CD14-positive monocyte (primary cell): ENCODE results near the gene TNIK. TPM values are rescaled to one million over a fixed set of nuclear protein-coding genes. Genes with fewer than 3 reads are reported as not detected.

Source experiments
- DNase-seq, 3 donors: peaks; one replicate each; pipeline ENCODE4 v3.0.0-alpha.2; 2011 to 2022
- H2AFZ ChIP-seq: 2 replicates; pipeline ENCODE4 v1.6.0; 2012; ENCODE audit warnings: mild to moderate bottlenecking, low read depth, low read length, inconsistent platforms; ENCODE audit not compliant: insufficient read depth, poor library complexity, severe bottlenecking
- H3K27ac ChIP-seq, 2 donors: 1 replicate in 1 of 2; 2 replicates in 1 of 2; pipeline ENCODE4 v1.5.1; 2012 to 2013; ENCODE audit warnings: low read length in 2 of 2, control low read depth in 1 of 2, inconsistent platforms in 1 of 2, low read depth in 1 of 2, mild to moderate bottlenecking in 1 of 2
- H3K27me3 ChIP-seq, 2 donors: one replicate each; pipeline versions ENCODE4 v1.6.0 to v1.6.1; 2011 to 2013; ENCODE audit warnings: low read length in 2 of 2; ENCODE audit not compliant: control insufficient read depth in 2 of 2, insufficient read depth in 2 of 2
- H3K36me3 ChIP-seq, 2 donors: replicated peaks in 1 of 2; 1 replicate in 1 of 2; 2 replicates in 1 of 2; pipeline versions ENCODE4 v1.5.1 to v1.6.1; 2012 to 2013; ENCODE audit warnings: low read length in 2 of 2, control low read depth in 1 of 2, inconsistent platforms in 1 of 2, mild to moderate bottlenecking in 1 of 2; ENCODE audit not compliant: insufficient read depth in 2 of 2, control insufficient read depth in 1 of 2
- H3K4me1 ChIP-seq, 2 donors: 1 replicate in 1 of 2; 2 replicates in 1 of 2; pipeline versions ENCODE4 v1.5.1 to v1.6.1; 2012 to 2013; ENCODE audit warnings: low read length in 2 of 2, control low read depth in 1 of 2, inconsistent platforms in 1 of 2, mild to moderate bottlenecking in 1 of 2, moderate library complexity in 1 of 2; ENCODE audit not compliant: insufficient read depth in 2 of 2, control insufficient read depth in 1 of 2
- H3K4me2 ChIP-seq: replicated peaks from 2 replicates; pipeline ENCODE3; 2012; ENCODE audit warnings: low read length, moderate library complexity, mild to moderate bottlenecking; ENCODE audit not compliant: poor library complexity, severe bottlenecking; ENCODE audit errors: extremely low read depth
- H3K4me3 ChIP-seq, 3 experiments: fragments of 200-600 bp in 1 of 3; sonication (generic) in 1 of 3; replicated peaks in 1 of 3; 1 replicate in 2 of 3; 2 replicates in 1 of 3; pipeline ENCODE4 v1.5.1; 2011 to 2013; ENCODE audit warnings: low read length in 3 of 3, mild to moderate bottlenecking in 3 of 3, control low read depth in 2 of 3, low read depth in 2 of 3, inconsistent platforms in 1 of 3, moderate library complexity in 1 of 3
- H3K79me2 ChIP-seq: 2 replicates; pipeline ENCODE4 v1.6.0; 2012; ENCODE audit warnings: mild to moderate bottlenecking, control low read depth, inconsistent platforms, low read length, moderate library complexity; ENCODE audit not compliant: insufficient read depth
- H3K9ac ChIP-seq: 2 replicates; pipeline ENCODE4 v1.6.0; 2017; ENCODE audit warnings: low read length, mild to moderate bottlenecking; ENCODE audit not compliant: insufficient read depth, poor library complexity, severe bottlenecking
- H3K9me3 ChIP-seq, 2 donors: replicated peaks in 1 of 2; 1 replicate in 1 of 2; 2 replicates in 1 of 2; pipeline versions ENCODE4 v1.5.1 to v1.6.1; 2012 to 2013; ENCODE audit warnings: low read length in 2 of 2, control low read depth in 1 of 2; ENCODE audit not compliant: control insufficient read depth in 1 of 2, insufficient read depth in 1 of 2
- H4K20me1 ChIP-seq: 2 replicates; pipeline ENCODE4 v1.6.0; 2012; ENCODE audit warnings: mild to moderate bottlenecking, low read length, control low read depth, moderate library complexity; ENCODE audit not compliant: insufficient read depth
- H3K27ac Mint-ChIP-seq, 7 donors: one replicate each; pipeline ENCODE4 v1.8.0; 2020; ENCODE audit warnings: mild to moderate bottlenecking in 7 of 7, mixed read lengths in 7 of 7, moderate library complexity in 6 of 7, inconsistent platforms in 2 of 7
- H3K27me3 Mint-ChIP-seq, 3 donors: one replicate each; pipeline ENCODE4 v1.8.0; 2021 to 2022; ENCODE audit warnings: low read depth in 3 of 3, mild to moderate bottlenecking in 3 of 3, mixed read lengths in 3 of 3, moderate library complexity in 3 of 3, inconsistent platforms in 1 of 3
- H3K36me3 Mint-ChIP-seq, 2 donors: one replicate each; pipeline ENCODE4 v1.8.0; 2020; ENCODE audit warnings: mixed read lengths in 2 of 2, inconsistent platforms in 1 of 2, mild to moderate bottlenecking in 1 of 2
- H3K4me1 Mint-ChIP-seq: one replicate; pipeline ENCODE4 v1.8.0; 2020; ENCODE audit warnings: mild to moderate bottlenecking, mixed read lengths
- H3K4me3 Mint-ChIP-seq, 2 donors: one replicate each; pipeline ENCODE4 v1.8.0; 2020; ENCODE audit warnings: mild to moderate bottlenecking in 2 of 2, mixed read lengths in 2 of 2, moderate library complexity in 1 of 2
- H3K9me3 Mint-ChIP-seq, 7 donors: one replicate each; pipeline ENCODE4 v1.8.0; 2020 to 2022; ENCODE audit warnings: mixed read lengths in 7 of 7, mild to moderate bottlenecking in 6 of 7, moderate library complexity in 6 of 7, inconsistent platforms in 2 of 7
- WGBS: methylation state at CpG from one replicate; pipeline ENCODE4 v1.1.5; 2013; ENCODE audit warnings: missing lambda C conversion rate; ENCODE audit not compliant: insufficient coverage; 5-methylcytosine and 5-hydroxymethylcytosine counted together
- intact Hi-C, 2 donors: fragments of 100-400 bp; cut with micrococcal nuclease; formaldehyde crosslinking; loops; one replicate each; pipeline versions ENCODE4 v1.15.0 to v1.15.1; 2023
- polyA plus RNA-seq, 3 donors: library from polyadenylated mRNA; depleted of rRNA in 1 of 3; unstranded in 2 of 3; stranded (reverse) in 1 of 3; fragments of 300-500 nt in 2 of 3; fragments of >200 nt in 1 of 3; fragmentation: Illumina TruSeq in 2 of 3; gene quantifications; 1 replicate in 2 of 3; 2 replicates in 1 of 3; pipeline ENCODE4 v1.2.3, GENCODE V29; 2012 to 2021
- TF ChIP-seq, protein P1 (sequence below): fragments of 200-600 bp; IDR thresholded peaks from one replicate; pipeline ENCODE4 v1.8.0; 2022; ENCODE audit warnings: antibody characterized with exemption, mild to moderate bottlenecking

Gene TNIK
- polyA plus RNA-seq, 3 donors = 0.36 to 1.8 (median 0.75) TPM

- no peak for DNase-seq
- TF ChIP-seq, protein P1, sequence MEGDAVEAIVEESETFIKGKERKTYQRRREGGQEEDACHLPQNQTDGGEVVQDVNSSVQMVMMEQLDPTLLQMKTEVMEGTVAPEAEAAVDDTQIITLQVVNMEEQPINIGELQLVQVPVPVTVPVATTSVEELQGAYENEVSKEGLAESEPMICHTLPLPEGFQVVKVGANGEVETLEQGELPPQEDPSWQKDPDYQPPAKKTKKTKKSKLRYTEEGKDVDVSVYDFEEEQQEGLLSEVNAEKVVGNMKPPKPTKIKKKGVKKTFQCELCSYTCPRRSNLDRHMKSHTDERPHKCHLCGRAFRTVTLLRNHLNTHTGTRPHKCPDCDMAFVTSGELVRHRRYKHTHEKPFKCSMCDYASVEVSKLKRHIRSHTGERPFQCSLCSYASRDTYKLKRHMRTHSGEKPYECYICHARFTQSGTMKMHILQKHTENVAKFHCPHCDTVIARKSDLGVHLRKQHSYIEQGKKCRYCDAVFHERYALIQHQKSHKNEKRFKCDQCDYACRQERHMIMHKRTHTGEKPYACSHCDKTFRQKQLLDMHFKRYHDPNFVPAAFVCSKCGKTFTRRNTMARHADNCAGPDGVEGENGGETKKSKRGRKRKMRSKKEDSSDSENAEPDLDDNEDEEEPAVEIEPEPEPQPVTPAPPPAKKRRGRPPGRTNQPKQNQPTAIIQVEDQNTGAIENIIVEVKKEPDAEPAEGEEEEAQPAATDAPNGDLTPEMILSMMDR = no peak
- Histone ChIP-seq H3K27me3 (no peaks in the 10 kb centered on the region), H3K79me2 (no peaks in the 10 kb centered on the region), H3K27ac (no peak overlapping the region), H3K9me3 (no peaks in the 10 kb centered on the region), H3K36me3 (no peaks in the 10 kb centered on the region), H3K4me3 (no peak overlapping the region), H3K4me1 (no peaks in the 10 kb centered on the region), H2AFZ (no peak overlapping the region), H3K4me2 (no peak overlapping the region), H4K20me1 (no peaks in the 10 kb centered on the region), H3K9ac (no peak overlapping the region)
- intact Hi-C loops = no loop called here
- Mint-ChIP-seq H3K9me3 (peaks cover 0 to 2% (median 0%) of the 10 kb centered on the region in 7 donors), H3K36me3 (no peaks in the 10 kb centered on the region), H3K27ac (no peak overlapping the region), H3K4me1 (peaks cover under 1% of the 10 kb centered on the region), H3K27me3 (no peaks in the 10 kb centered on the region), H3K4me3 (no peak overlapping the region)
Measured at GRCh38 chr3:171364500-171364899, 95.7 kb downstream of the TNIK start.

DNA sequence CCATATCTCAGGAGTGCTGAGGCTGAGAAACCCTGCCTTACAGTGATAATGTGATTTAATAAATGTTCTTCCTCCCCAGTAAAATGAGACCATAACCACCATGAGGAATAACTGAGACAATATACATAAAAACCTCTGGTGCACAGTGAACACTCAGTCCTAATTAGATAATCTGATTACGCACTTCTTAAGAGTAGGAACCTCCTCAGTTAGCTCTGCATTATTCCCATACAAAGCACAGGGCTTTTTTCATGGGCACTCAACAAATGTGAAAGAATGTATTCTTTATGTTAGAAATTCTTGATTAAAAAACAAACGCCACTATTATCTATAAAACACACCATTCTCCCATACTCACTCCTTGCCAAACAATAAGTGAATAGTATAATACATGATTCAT lies 97.0 kb downstream of the TNIK start:
- H3K27me3 ChIP-seq = no peaks in the 10 kb centered on the region
- TF ChIP-seq, protein P1 = no peak
- Mint-ChIP-seq H3K27me3 (peaks cover 0 to 2% (median 0%) of the 10 kb centered on the region in 3 donors), H3K9me3 (peaks cover 0 to 2% (median 0%) of the 10 kb centered on the region in 7 donors), H3K4me1 (peaks cover 10% of the 10 kb centered on the region), H3K27ac (no peak overlapping the region), H3K36me3 (no peaks in the 10 kb centered on the region), H3K4me3 (no peak overlapping the region)
- no peaks in the 10 kb centered on the region for H4K20me1 ChIP-seq
- H3K27ac ChIP-seq = no peak overlapping the region
- H3K9ac ChIP-seq = no peak overlapping the region
- no peaks in the 10 kb centered on the region for H3K79me2 ChIP-seq
- H2AFZ ChIP-seq = no peak overlapping the region
- H3K4me2 ChIP-seq = no peak overlapping the region
- H3K9me3 ChIP-seq = no peaks in the 10 kb centered on the region
- H3K4me1 ChIP-seq = no peaks in the 10 kb centered on the region
- WGBS = no CpG with 5 or more reads among the region's 2 CpGs
- H3K36me3 ChIP-seq = no peaks in the 10 kb centered on the region
- intact Hi-C loops = no loop called here
- no peak overlapping the region for H3K4me3 ChIP-seq
- no peak for DNase-seq
